SK-N-SH (cell line): Measurements from ENCODE around the gene CIB4. TPM values are rescaled to one million over a fixed set of nuclear protein-coding genes. Genes with fewer than 3 reads are reported as not detected.

Experiments
- CTCF ChIA-PET: fragments of 300-600, 350-600 bp; formaldehyde crosslinking; extraction: SDS; loops from one replicate; lab custom pipeline; 2021; lab: Yijun Ruan, JAX
- POLR2A ChIA-PET: fragments of 350-600 bp; sonication (Branson Sonifier 250); formaldehyde crosslinking; extraction: SDS; loops from one replicate; lab custom pipeline; 2020; ENCODE audit warnings: antibody characterized with exemption, inconsistent platforms; lab: Yijun Ruan, JAX
- DNase-seq: peaks from one replicate; pipeline ENCODE4 v3.0.0; 2012
- H2AFZ ChIP-seq: fragments of 200-600 bp; sonication (generic); 2 replicates; pipeline ENCODE4 v1.8.1; 2016; ENCODE audit warnings: antibody characterized with exemption, mild to moderate bottlenecking, low read depth
- H3F3A ChIP-seq: fragments of 200-600 bp; sonication (generic); replicated peaks from 2 replicates; pipeline ENCODE3; 2016; ENCODE audit warnings: antibody characterized with exemption, mild to moderate bottlenecking; ENCODE audit not compliant: insufficient read depth
- H3K27ac ChIP-seq, 2 experiments: fragments of 200-500 bp in 1 of 2; fragments of 200-600 bp in 1 of 2; sonication (Bioruptor generic) in 1 of 2; sonication (generic), shearing (Covaris generic) in 1 of 2; 2 replicates each; pipeline versions ENCODE4 v1.5.1 to v1.6.1; 2014 to 2016; ENCODE audit warnings: low read depth in 2 of 2, inconsistent platforms in 1 of 2, low read length in 1 of 2, mild to moderate bottlenecking in 1 of 2, mixed read lengths in 1 of 2
- H3K27me3 ChIP-seq: fragments of 200-600 bp; sonication (generic), shearing (Covaris generic); 2 replicates; pipeline ENCODE4 v1.6.1; 2016; ENCODE audit warnings: mixed run types; ENCODE audit not compliant: insufficient read depth
- H3K36me3 ChIP-seq, 2 experiments: fragments of 200-500 bp in 1 of 2; fragments of 200-600 bp in 1 of 2; sonication (Bioruptor generic) in 1 of 2; sonication (generic) in 1 of 2; replicated peaks in 1 of 2; 2 replicates each; pipeline versions ENCODE3 to v1.5.1; 2014 to 2016; ENCODE audit warnings: low read length in 1 of 2, mild to moderate bottlenecking in 1 of 2; ENCODE audit not compliant: insufficient read depth in 2 of 2, control insufficient read depth in 1 of 2
- H3K4me1 ChIP-seq, 2 experiments: fragments of 200-500 bp in 1 of 2; fragments of 200-600 bp in 1 of 2; sonication (Bioruptor generic) in 1 of 2; sonication (generic), shearing (Covaris generic) in 1 of 2; 2 replicates each; pipeline versions ENCODE4 v1.5.1 to v1.6.1; 2014 to 2016; ENCODE audit warnings: low read depth in 1 of 2, low read length in 1 of 2, mixed run types in 1 of 2; ENCODE audit not compliant: insufficient read depth in 2 of 2, control insufficient read depth in 1 of 2
- H3K4me2 ChIP-seq: fragments of 200-600 bp; sonication (generic), shearing (Covaris generic); 2 replicates; pipeline ENCODE4 v1.6.1; 2017; ENCODE audit warnings: mixed run types
- H3K4me3 ChIP-seq, 2 experiments: fragments of 200-500 bp in 1 of 2; fragments of 200-600 bp in 1 of 2; sonication (Bioruptor generic) in 1 of 2; sonication (generic), shearing (Covaris generic) in 1 of 2; 2 replicates each; pipeline versions ENCODE4 v1.5.1 to v1.8.1; 2014 to 2016; ENCODE audit warnings: low read depth in 2 of 2, inconsistent platforms in 1 of 2, low read length in 1 of 2, mild to moderate bottlenecking in 1 of 2, mixed read lengths in 1 of 2, moderate library complexity in 1 of 2
- H3K79me2 ChIP-seq: fragments of 200-600 bp; sonication (generic); 2 replicates; pipeline ENCODE4 v1.8.1; 2017; ENCODE audit warnings: mild to moderate bottlenecking; ENCODE audit not compliant: insufficient read depth
- H3K9ac ChIP-seq: fragments of 200-600 bp; sonication (generic); 2 replicates; pipeline ENCODE4 v1.6.1; 2017; ENCODE audit warnings: mixed run types
- H3K9me2 ChIP-seq: fragments of 200-600 bp; sonication (generic); 2 replicates; pipeline ENCODE4 v1.6.1; 2017; ENCODE audit warnings: mixed run types
- H3K9me3 ChIP-seq: fragments of 200-600 bp; sonication (generic); 2 replicates; pipeline ENCODE4 v1.6.1; 2017; ENCODE audit warnings: mixed run types, mild to moderate bottlenecking, moderate library complexity
- H4K20me1 ChIP-seq: fragments of 200-600 bp; sonication (generic); 2 replicates; pipeline ENCODE4 v1.6.1; 2017; ENCODE audit warnings: mild to moderate bottlenecking, mixed run types; ENCODE audit not compliant: insufficient read depth
- CTCF ChIP-seq: fragments of 200-600 bp; sonication (generic); IDR thresholded peaks from 2 replicates; pipeline ENCODE4 v1.6.1; 2017; ENCODE audit warnings: antibody characterized with exemption, mild to moderate bottlenecking, moderate library complexity
- EP300 ChIP-seq, 2 experiments: IDR thresholded peaks; 2 replicates each; pipeline versions ENCODE4 v1.4.0 to v1.6.1; 2012; ENCODE audit warnings: borderline replicate concordance in 1 of 2, low read depth in 1 of 2, low read length in 1 of 2
- EZH2phosphoT487 ChIP-seq: fragments of 200-600 bp; sonication (generic); IDR thresholded peaks from 2 replicates; pipeline ENCODE4 v1.6.1; 2017; ENCODE audit warnings: low read depth, mixed run types, mild to moderate bottlenecking, antibody characterized with exemption, moderate library complexity, borderline replicate concordance
- GABPA ChIP-seq: IDR thresholded peaks from 2 replicates; pipeline ENCODE4 v1.4.0; 2012; ENCODE audit warnings: low read depth, mild to moderate bottlenecking
- GATA2 ChIP-seq: sonication (generic); formaldehyde crosslinking; IDR thresholded peaks from 2 replicates; pipeline ENCODE4 v1.5.0; 2020; ENCODE audit warnings: mild to moderate bottlenecking, missing genetic modification reagents
- JUND ChIP-seq: IDR thresholded peaks from 2 replicates; pipeline ENCODE4 v1.4.0; 2012
- MXI1 ChIP-seq: IDR thresholded peaks from 2 replicates; pipeline ENCODE4 v1.6.1; 2012; ENCODE audit warnings: mild to moderate bottlenecking, low read depth, low read length, improper control_type of control experiment
- NRF1 ChIP-seq: IDR thresholded peaks from 2 replicates; pipeline ENCODE4 v1.6.1; 2012; ENCODE audit warnings: low read depth, mild to moderate bottlenecking, low read length
- PBX3 ChIP-seq: IDR thresholded peaks from 2 replicates; pipeline ENCODE4; 2012
- REST ChIP-seq: IDR thresholded peaks from 2 replicates; pipeline ENCODE4 v1.6.1; 2012; ENCODE audit warnings: mild to moderate bottlenecking, low read depth, low read length, moderate library complexity
- RFX5 ChIP-seq: IDR thresholded peaks from 2 replicates; pipeline ENCODE4 v1.6.1; 2012; ENCODE audit warnings: mild to moderate bottlenecking, improper control_type of control experiment, low read length
- TAF1 ChIP-seq: IDR thresholded peaks from 2 replicates; pipeline ENCODE4 v1.6.1; 2012; ENCODE audit warnings: low read depth, mild to moderate bottlenecking, low read length, moderate library complexity, borderline replicate concordance
- TCF12 ChIP-seq: IDR thresholded peaks from 2 replicates; pipeline ENCODE4 v1.4.0; 2012
- WGBS: methylation state at CpG from one replicate; pipeline ENCODE4 v1.1.6; 2017; ENCODE audit warnings: low lambda C conversion rate; 5-methylcytosine and 5-hydroxymethylcytosine counted together
- polyA plus RNA-seq, 3 experiments: library from polyadenylated mRNA; depleted of rRNA; stranded (reverse); fragments of >200 nt; gene quantifications; 2 replicates each; pipeline ENCODE4 v1.2.3, GENCODE V29; 2012

The CIB4 gene
- polyA plus RNA-seq, 1 of the 3 experiments (the other 2 are of a cell fraction): not detected

- no peak overlapping the region for H3K4me3 ChIP-seq
- WGBS: 55% methylated on average over 17 of the region's 18 CpGs
- no peaks in the 10 kb centered on the region for H3K9me2 ChIP-seq
- ChIA-PET CTCF (interaction anchor here (1.0 to 10.9 kb wide), 7 partner anchors 8 to 161 kb away, joined by 4 to 128 read pairs (median 5); no protein-coding TSS in a partner anchor), POLR2A (no interaction called here)
- H3K9ac ChIP-seq: no peak overlapping the region
- H3K27me3 ChIP-seq: peaks cover 59% of the 10 kb centered on the region
- H3F3A ChIP-seq: no peaks in the 10 kb centered on the region
- H3K4me1 ChIP-seq: peaks cover 0 to 6% of the 10 kb centered on the region in 2 experiments; a peak in 1 of 4 replicates
- H3K36me3 ChIP-seq: no peaks in the 10 kb centered on the region
- no peak overlapping the region for H2AFZ ChIP-seq
- no peak overlapping the region for H3K4me2 ChIP-seq
- TF ChIP-seq EP300 (IDR thresholded peaks at IDR 0.05; ENCODE audit: borderline replicate concordance in 1 of 2, low read depth in 1 of 2, low read length in 1 of 2) (no peak), EZH2phosphoT487 (no peak), CTCF (no peak), GABPA (no peak), TAF1 (no peak), TCF12 (no peak), JUND (no peak), REST (no peak), PBX3 (no peak), NRF1 (no peak), GATA2 (no peak), MXI1 (no peak), RFX5 (no peak)
- H3K27ac ChIP-seq: no peak overlapping the region
- H4K20me1 ChIP-seq: no peaks in the 10 kb centered on the region
- no peaks in the 10 kb centered on the region for H3K9me3 ChIP-seq
- peak; percentile 25 for DNase-seq
- H3K79me2 ChIP-seq: no peaks in the 10 kb centered on the region
Observed at GRCh38 chr2:26581991-26582842, 58.9 kb downstream of the CIB4 start.
